Sigmoid colon (tissue), 7 donors: Measurements from ENCODE around the gene HSPA1B. TPM values are rescaled to one million over a fixed set of nuclear protein-coding genes. Genes with fewer than 3 reads are reported as not detected.

ENCODE experiments used
- DNase-seq: peaks from one replicate; pipeline ENCODE4 v3.0.0-alpha.2; 2019
- H3K27ac ChIP-seq, 4 donors: fragments of 200-600 bp; sonication (generic); one replicate each; pipeline ENCODE4 v1.5.1; 2016 to 2019; ENCODE audit warnings: mild to moderate bottlenecking in 1 of 4
- H3K27me3 ChIP-seq, 3 donors: fragments of 200-600 bp; sonication (generic); one replicate each; pipeline ENCODE4 v1.5.1; 2019; ENCODE audit warnings: mild to moderate bottlenecking in 1 of 3
- H3K36me3 ChIP-seq, 4 donors: fragments of 200-600 bp; sonication (generic); one replicate each; pipeline ENCODE4 v1.5.1; 2016 to 2019
- H3K4me1 ChIP-seq, 4 donors: fragments of 200-600 bp; sonication (generic); one replicate each; pipeline ENCODE4 v1.5.1; 2017 to 2019
- H3K4me3 ChIP-seq, 4 donors: fragments of 200-600 bp; sonication (generic); one replicate each; pipeline ENCODE4 v1.5.1; 2017 to 2019; ENCODE audit warnings: mild to moderate bottlenecking in 2 of 4, moderate library complexity in 1 of 4
- H3K9me3 ChIP-seq, 4 donors: fragments of 200-600 bp in 3 of 4; sonication (generic) in 3 of 4; one replicate each; pipeline versions ENCODE4 v1.5.1 to v1.6.1; 2013 to 2019
- CTCF ChIP-seq, 4 experiments: fragments of 450-650 bp in 3 of 4; fragments of 200-600 bp in 1 of 4; IDR thresholded peaks; one replicate each; pipeline ENCODE4 v1.5.1; 2016 to 2019; ENCODE audit warnings: antibody characterized with exemption in 4 of 4, mild to moderate bottlenecking in 3 of 4, moderate library complexity in 2 of 4
- EP300 ChIP-seq, 4 donors: sonication (generic); formaldehyde crosslinking; IDR thresholded peaks; one replicate each; pipeline ENCODE4 v1.6.1; 2017; ENCODE audit warnings: antibody characterized with exemption in 4 of 4
- POLR2A ChIP-seq, 2 donors: fragments of 450-650 bp; IDR thresholded peaks; one replicate each; pipeline ENCODE4 v1.6.1; 2016; ENCODE audit warnings: antibody characterized with exemption in 2 of 2, mild to moderate bottlenecking in 2 of 2, moderate library complexity in 2 of 2
- POLR2AphosphoS5 ChIP-seq, 4 donors: sonication (generic); formaldehyde crosslinking; IDR thresholded peaks; one replicate each; pipeline ENCODE4 v1.6.1; 2017; ENCODE audit warnings: antibody characterized with exemption in 4 of 4
- WGBS, 2 donors: extraction: QIAGEN DNeasy Blood & Tissue Kit; methylation state at CpG; one replicate each; pipeline ENCODE4 v1.1.7; 2013; 5-methylcytosine and 5-hydroxymethylcytosine counted together
- intact Hi-C: fragments of 100-400 bp; cut with DNase I; formaldehyde crosslinking; loops from one replicate; pipeline ENCODE4 v1.15.1; 2023
- polyA plus RNA-seq, 3 donors: library from polyadenylated mRNA; stranded (reverse); fragments of 200-250 nt; gene quantifications; one replicate each; pipeline ENCODE4 v1.2.3, GENCODE V29; 2013
- total RNA-seq, 4 donors: library from RNA; depleted of rRNA; stranded (reverse); fragments of >200 nt; gene quantifications; one replicate each; pipeline ENCODE4 v1.1.0, GENCODE V29; 2016
- donor health status: healthy with polysubstance abuse.
- donor health status: Bipolar disorder and iron deficiency.
- donor health status: healthy.

HSPA1B gene
- total and polyA plus RNA-seq, 7 donors = 63.1 to 237 (median 104) TPM

GRCh38 chr6:31794294-31794865 is 33.2 kb upstream of the HSPA1B start:
- WGBS, 2 donors = 4 to 16% methylated on average over 7 of the region's 7 CpGs
- intact Hi-C loops = loop anchor here (2.0 to 5.0 kb wide), 2 partner anchors 54 to 87 kb away; partner anchors contain the start of genes LY6G6F and MSH5

GRCh38 chr6:31794866-31795615 is 32.5 kb upstream of the HSPA1B start:
- intact Hi-C loops = loop anchor here (2.0 to 5.0 kb wide), 2 partner anchors 54 to 88 kb away; partner anchors contain the start of genes LY6G6F and MSH5
- peaks cover 0 to 22% (median 17%) of the 10 kb centered on the region in 4 donors for H3K4me1 ChIP-seq
- peak overlapping the region; percentile 90 to 94 (median 91) for H3K27ac ChIP-seq
- WGBS, 2 donors = 1% methylated on average over 44 of the region's 44 CpGs
- H3K9me3 ChIP-seq = no peaks in the 10 kb centered on the region
- TF ChIP-seq POLR2A (IDR thresholded peaks at IDR 0.05) = no peak
- TF ChIP-seq CTCF (IDR thresholded peaks at IDR 0.05) = no peak
- no peak for TF ChIP-seq EP300 (IDR thresholded peaks at IDR 0.05)
- TF ChIP-seq POLR2AphosphoS5 (IDR thresholded peaks at IDR 0.05) = no peak
- peak overlapping the region; percentile 80 to 97 (median 90) for H3K4me3 ChIP-seq
- no peak for DNase-seq
- H3K36me3 ChIP-seq = peaks cover 0 to 35% (median 2%) of the 10 kb centered on the region in 4 donors
- H3K27me3 ChIP-seq = no peaks in the 10 kb centered on the region

More at GRCh38 chr6:31794294-31794865, 33.2 kb upstream of the HSPA1B start:
- Histone ChIP-seq H3K4me1 (peaks cover 0 to 22% (median 17%) of the 10 kb centered on the region in 4 donors), H3K36me3 (peaks cover 0 to 42% (median 2%) of the 10 kb centered on the region in 4 donors), H3K4me3 (peak overlapping the region; percentile 80 to 97 (median 90)), H3K9me3 (no peaks in the 10 kb centered on the region), H3K27ac (peak overlapping the region; percentile 90 to 94 (median 91)), H3K27me3 (no peaks in the 10 kb centered on the region)
- DNase-seq = no peak
- TF ChIP-seq POLR2AphosphoS5 (IDR thresholded peaks at IDR 0.05) (no peak), EP300 (IDR thresholded peaks at IDR 0.05) (no peak), POLR2A (IDR thresholded peaks at IDR 0.05) (no peak), CTCF (IDR thresholded peaks at IDR 0.05) (no peak)

- DNase-seq = peak; percentile 96
- no peaks in the 10 kb centered on the region for H3K9me3 ChIP-seq
- H3K4me1 ChIP-seq = peaks cover 0 to 22% (median 17%) of the 10 kb centered on the region in 4 donors
- H3K4me3 ChIP-seq = peak within 1 kb of the TSS; percentile 80 to 97 (median 90)
- H3K27me3 ChIP-seq = no peaks in the 10 kb centered on the region
- intact Hi-C loops = loop anchor here (1.0 to 2.0 kb wide), 2 partner anchors 35 to 55 kb away; partner anchors contain the start of gene MSH5
- 0 to 1% methylated on average over 75 of the region's 75 CpGs for WGBS, 2 donors
- H3K27ac ChIP-seq = peak within 1 kb of the TSS; percentile 90 to 94 (median 91)
- peak; percentile 52 to 72 (median 72) for TF ChIP-seq CTCF (IDR thresholded peaks at IDR 0.05)
- peak; percentile 36 to 78 (median 62) for TF ChIP-seq POLR2AphosphoS5 (IDR thresholded peaks at IDR 0.05)
- peak in 1 of 2 donors; percentile 35 for TF ChIP-seq POLR2A (IDR thresholded peaks at IDR 0.05)
- peak in 1 of 4 donors; percentile 3 for TF ChIP-seq EP300 (IDR thresholded peaks at IDR 0.05)
- H3K36me3 ChIP-seq = peaks cover 0 to 28% (median 2%) of the 10 kb centered on the region in 4 donors
These were observed 31.8 kb upstream of the HSPA1B start, which contains the start of gene VARS1 for GRCh38 chr6:31795616-31796298. TSS of gene VARS1 (minus strand) at chr6:31795752. CDS start at chr6:31795217, 535 bp downstream.

- TF ChIP-seq CTCF (IDR thresholded peaks at IDR 0.05) = no peak
- no peak for TF ChIP-seq POLR2A (IDR thresholded peaks at IDR 0.05)
- no peak for TF ChIP-seq POLR2AphosphoS5 (IDR thresholded peaks at IDR 0.05)
- no peak for TF ChIP-seq EP300 (IDR thresholded peaks at IDR 0.05)
- H3K4me1 ChIP-seq = peaks cover 0 to 22% (median 17%) of the 10 kb centered on the region in 4 donors
- peak overlapping the region; percentile 90 to 94 (median 91) for H3K27ac ChIP-seq
- WGBS, 2 donors = 88 to 92% methylated on average over 2 of the region's 2 CpGs
- no peak overlapping the region for H3K4me3 ChIP-seq
- intact Hi-C loops = loop anchor here (1.0 kb wide), 1 partner anchor 33 kb away; no protein-coding TSS in a partner anchor
- no peaks in the 10 kb centered on the region for H3K27me3 ChIP-seq
- peaks cover 0 to 26% (median 0%) of the 10 kb centered on the region in 4 donors for H3K36me3 ChIP-seq
- DNase-seq = no peak
- H3K9me3 ChIP-seq = no peaks in the 10 kb centered on the region
These were observed 30.5 kb upstream of the HSPA1B start for GRCh38 chr6:31796993-31797385.
